A549 (cell line): ENCODE results near the gene FCGR2B. TPM values are rescaled to one million over a fixed set of nuclear protein-coding genes. Genes with fewer than 3 reads are reported as not detected.

ENCODE experiments used
- ATAC-seq, 2 experiments: fragments of 200-7000 bp in 1 of 2; fragments of >200 bp in 1 of 2; cut with Nextera tagmentation in 1 of 2; cut with Tn5 transposase in 1 of 2; 3 replicates each; pipeline versions ENCODE4 v1.8.0 to v1.9.1; 2018 to 2020; ENCODE audit warnings: mild to moderate bottlenecking in 1 of 2, moderate library complexity in 1 of 2
- CTCF ChIA-PET: fragments of 300-600 bp; sonication (Branson Sonifier 250); formaldehyde crosslinking; extraction: SDS; loops from one replicate; lab custom pipeline; 2021; ENCODE audit warnings: antibody characterized with exemption, inconsistent platforms; lab: Yijun Ruan, JAX
- POLR2A ChIA-PET: fragments of 350-600 bp; formaldehyde crosslinking; extraction: SDS; loops from one replicate; lab custom pipeline; 2021; ENCODE audit warnings: antibody characterized with exemption, inconsistent platforms; lab: Yijun Ruan, JAX
- DNase-seq, 2 experiments: peaks; one replicate each; pipeline versions ENCODE4 v3.0.0 to v3.0.0-alpha.2; 2011 to 2016; ENCODE audit warnings: low read depth in 1 of 2, low spot score in 1 of 2
- FAIRE-seq: peaks from 2 replicates; lab custom pipeline; 2011; peaks lifted over from hg19 to GRCh38; lab: Jason Lieb, UNC
- H3K27ac ChIP-seq, 2 experiments: fragments of >200 bp; sonication (Bioruptor Twin); formaldehyde crosslinking; 3 replicates each; pipeline ENCODE4 v1.5.1; 2016 to 2017
- H3K4me1 ChIP-seq: fragments of >200 bp; sonication (Bioruptor Twin); formaldehyde crosslinking; 3 replicates; pipeline ENCODE4 v1.6.1; 2016
- H3K4me2 ChIP-seq: fragments of >200 bp; sonication (Bioruptor Twin); formaldehyde crosslinking; 3 replicates; pipeline ENCODE4 v1.6.1; 2016
- H3K4me3 ChIP-seq: fragments of >200 bp; sonication (Bioruptor Twin); formaldehyde crosslinking; 3 replicates; pipeline ENCODE4 v1.5.1; 2016
- H3K9me3 ChIP-seq: fragments of >200 bp; sonication (Bioruptor Twin); formaldehyde crosslinking; 3 replicates; pipeline ENCODE4 v1.6.1; 2016
- FOSL2 ChIP-seq, 2 experiments: fragments of 450-650 bp in 1 of 2; fragments of >200 bp in 1 of 2; sonication (Bioruptor Twin) in 1 of 2; formaldehyde crosslinking; IDR thresholded peaks; 2 replicates each; pipeline versions ENCODE4 v1.5.0 to v1.6.1; 2016 to 2020; ENCODE audit warnings: mild to moderate bottlenecking in 1 of 2, moderate library complexity in 1 of 2
- GATA3 ChIP-seq: IDR thresholded peaks from 2 replicates; pipeline ENCODE4 v1.6.1; 2012; ENCODE audit warnings: borderline replicate concordance
- HOXA7 ChIP-seq: fragments of 250-450 bp; sonication (Bioruptor Pico); IDR thresholded peaks from 2 replicates; pipeline ENCODE4 v1.5.0; 2020; ENCODE audit warnings: mild to moderate bottlenecking, moderate library complexity
- JUN ChIP-seq, 2 experiments: fragments of >200 bp; sonication (Bioruptor Twin); formaldehyde crosslinking; IDR thresholded peaks; 2 replicates in 1 of 2; 3 replicates in 1 of 2; pipeline ENCODE4 v1.6.1; 2016 to 2017
- JUNB ChIP-seq: fragments of >200 bp; sonication (Bioruptor Twin); formaldehyde crosslinking; IDR thresholded peaks from 2 replicates; pipeline ENCODE4 v1.6.1; 2016
- KDM1A ChIP-seq: fragments of 200-600 bp; sonication (generic); IDR thresholded peaks from 2 replicates; pipeline ENCODE4 v1.6.1; 2016; ENCODE audit warnings: low read depth, mild to moderate bottlenecking
- MAFK ChIP-seq: fragments of 450-650 bp; IDR thresholded peaks from 2 replicates; pipeline ENCODE4 v1.6.1; 2014; ENCODE audit not compliant: partially characterized antibody
- MAZ ChIP-seq: fragments of 150-350 bp; IDR thresholded peaks from 2 replicates; pipeline ENCODE4 v1.6.1; 2014; ENCODE audit warnings: antibody characterized with exemption, low read depth, low read length, borderline replicate concordance
- NFE2L2 ChIP-seq: fragments of 150-350 bp; conservative IDR thresholded peaks from 2 replicates; pipeline ENCODE4 v1.6.1; 2014; ENCODE audit warnings: low read length
- RCOR1 ChIP-seq: fragments of 150-350 bp; IDR thresholded peaks from 2 replicates; pipeline ENCODE4 v1.6.1; 2014; ENCODE audit warnings: antibody characterized with exemption, low read length, low read depth
- SMC3 ChIP-seq: fragments of >200 bp; sonication (Bioruptor Twin); formaldehyde crosslinking; IDR thresholded peaks from 3 replicates; pipeline ENCODE4 v1.6.1; 2018; ENCODE audit warnings: inconsistent platforms
- SREBF2 ChIP-seq: fragments of 450-650 bp; IDR thresholded peaks from 2 replicates; pipeline ENCODE4 v1.6.1; 2014; ENCODE audit warnings: mild to moderate bottlenecking, moderate library complexity
- ZC3H11A ChIP-seq: fragments of 450-650 bp; IDR thresholded peaks from 2 replicates; pipeline ENCODE4 v1.6.1; 2014; ENCODE audit warnings: antibody characterized with exemption, mild to moderate bottlenecking
- WGBS: methylation state at CpG from one replicate; pipeline ENCODE4 v1.1.6; 2017; ENCODE audit errors: missing lambda C conversion rate; 5-methylcytosine and 5-hydroxymethylcytosine counted together
- polyA plus RNA-seq, 4 experiments: library from polyadenylated mRNA; depleted of rRNA in 3 of 4; stranded (reverse); fragments of >200 nt; fragmentation: RNase III in 1 of 4; extraction: RNeasy Plus Mini Kit Qiagen cat#74134 plus additional on column Dnase treatment in 1 of 4; gene quantifications; 2 replicates in 3 of 4; 3 replicates in 1 of 4; pipeline ENCODE4 v1.2.3, GENCODE V29; 2011 to 2017
- TF ChIP-seq, protein P1 (sequence below): fragments of >200 bp; sonication (Bioruptor Twin); formaldehyde crosslinking; IDR thresholded peaks from 3 replicates; pipeline ENCODE4 v1.6.1; 2016
- TF ChIP-seq, protein P2 (sequence below): fragments of >200 bp; sonication (Bioruptor Twin); formaldehyde crosslinking; IDR thresholded peaks from 2 replicates; pipeline ENCODE4 v1.6.1; 2016
- TF ChIP-seq, protein P3 (sequence below): fragments of >200 bp; sonication (Bioruptor Twin); formaldehyde crosslinking; IDR thresholded peaks from 3 replicates; pipeline ENCODE4 v1.5.1; 2016

The FCGR2B gene
- polyA plus RNA-seq, 2 of the 4 experiments (the other 2 are of a cell fraction) = not detected

DNA sequence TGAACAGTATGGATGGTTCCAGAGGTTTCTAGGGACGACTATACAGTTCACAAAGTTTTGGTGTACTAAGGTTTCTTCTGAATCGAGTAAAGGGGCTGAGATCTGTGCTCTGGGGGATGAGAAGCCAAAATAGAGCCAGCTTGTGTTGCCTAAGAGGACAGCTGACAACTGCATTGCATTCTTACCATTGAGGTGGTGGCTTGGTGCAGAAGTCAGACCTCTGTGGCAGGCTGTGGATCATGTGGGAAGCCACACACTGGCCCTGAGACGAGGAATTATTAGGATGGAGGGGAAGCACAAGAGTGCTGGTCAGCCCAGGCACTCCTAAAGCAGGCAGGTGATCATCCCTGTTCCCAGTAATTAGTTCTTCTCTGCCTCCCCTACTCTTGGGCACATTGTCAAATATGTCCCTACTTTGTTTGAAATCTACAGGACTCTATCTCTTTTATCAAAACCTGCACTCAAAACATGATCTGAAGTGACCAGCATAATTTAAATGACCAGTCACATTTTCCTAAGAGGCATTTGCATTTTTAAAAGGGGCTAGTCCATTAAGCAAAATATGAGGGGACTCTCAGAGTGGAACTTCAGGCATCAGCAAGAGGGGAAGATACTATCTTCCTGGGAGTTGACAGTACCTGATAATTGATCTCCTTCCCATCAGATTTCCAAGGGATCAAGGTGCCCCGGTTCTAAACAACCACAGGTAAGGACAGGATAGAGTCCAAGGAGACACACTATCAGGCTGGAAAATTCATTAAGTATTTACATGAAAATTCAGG lies 58.2 kb downstream of the FCGR2B start, which contains the start of gene FCRLB:
Gene FCRLB, plus strand, starts transcription at position 589 of the 782 bp plus-strand sequence. CDS start 1,129 bp downstream, outside the sequence.
- no peaks in the 10 kb centered on the region for H3K9me3 ChIP-seq
- 0 out of 6 replicates have a peak within 1 kb of the TSS, but pooled peaks of 1 of the 2 experiments have one; percentile 17 for H3K27ac ChIP-seq
- 48% methylated on average over 4 of the region's 4 CpGs for WGBS
- no peak for FAIRE-seq
- ATAC-seq = no peak
- TF ChIP-seq NFE2L2 = no peak
- TF ChIP-seq KDM1A = no peak
- TF ChIP-seq ZC3H11A = no peak
- no peak for TF ChIP-seq JUN (IDR thresholded peaks at IDR 0.05)
- TF ChIP-seq, protein P1, sequence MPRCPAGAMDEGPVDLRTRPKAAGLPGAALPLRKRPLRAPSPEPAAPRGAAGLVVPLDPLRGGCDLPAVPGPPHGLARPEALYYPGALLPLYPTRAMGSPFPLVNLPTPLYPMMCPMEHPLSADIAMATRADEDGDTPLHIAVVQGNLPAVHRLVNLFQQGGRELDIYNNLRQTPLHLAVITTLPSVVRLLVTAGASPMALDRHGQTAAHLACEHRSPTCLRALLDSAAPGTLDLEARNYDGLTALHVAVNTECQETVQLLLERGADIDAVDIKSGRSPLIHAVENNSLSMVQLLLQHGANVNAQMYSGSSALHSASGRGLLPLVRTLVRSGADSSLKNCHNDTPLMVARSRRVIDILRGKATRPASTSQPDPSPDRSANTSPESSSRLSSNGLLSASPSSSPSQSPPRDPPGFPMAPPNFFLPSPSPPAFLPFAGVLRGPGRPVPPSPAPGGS = no peak
- TF ChIP-seq MAZ = no peak
- TF ChIP-seq MAFK = no peak
- TF ChIP-seq HOXA7 (CRISPR knock-in tag) = no peak
- no peak for TF ChIP-seq JUNB
- TF ChIP-seq, protein P2, sequence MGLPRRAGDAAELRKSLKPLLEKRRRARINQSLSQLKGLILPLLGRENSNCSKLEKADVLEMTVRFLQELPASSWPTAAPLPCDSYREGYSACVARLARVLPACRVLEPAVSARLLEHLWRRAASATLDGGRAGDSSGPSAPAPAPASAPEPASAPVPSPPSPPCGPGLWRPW = no peak
- TF ChIP-seq SREBF2 = no peak
- TF ChIP-seq, all 56 proteins: peak for 0
- Histone ChIP-seq H3K4me1 (peaks cover 15% of the 10 kb centered on the region; the same call in 2 of the 3 replicates), H3K4me2 (peak within 1 kb of the TSS; percentile 44; the same call in 2 of the 3 replicates), H3K4me3 (no peak within 1 kb of the TSS)
- ChIA-PET POLR2A (no interaction called here), CTCF (no interaction called here)
- DNase-seq = no peak

DNA sequence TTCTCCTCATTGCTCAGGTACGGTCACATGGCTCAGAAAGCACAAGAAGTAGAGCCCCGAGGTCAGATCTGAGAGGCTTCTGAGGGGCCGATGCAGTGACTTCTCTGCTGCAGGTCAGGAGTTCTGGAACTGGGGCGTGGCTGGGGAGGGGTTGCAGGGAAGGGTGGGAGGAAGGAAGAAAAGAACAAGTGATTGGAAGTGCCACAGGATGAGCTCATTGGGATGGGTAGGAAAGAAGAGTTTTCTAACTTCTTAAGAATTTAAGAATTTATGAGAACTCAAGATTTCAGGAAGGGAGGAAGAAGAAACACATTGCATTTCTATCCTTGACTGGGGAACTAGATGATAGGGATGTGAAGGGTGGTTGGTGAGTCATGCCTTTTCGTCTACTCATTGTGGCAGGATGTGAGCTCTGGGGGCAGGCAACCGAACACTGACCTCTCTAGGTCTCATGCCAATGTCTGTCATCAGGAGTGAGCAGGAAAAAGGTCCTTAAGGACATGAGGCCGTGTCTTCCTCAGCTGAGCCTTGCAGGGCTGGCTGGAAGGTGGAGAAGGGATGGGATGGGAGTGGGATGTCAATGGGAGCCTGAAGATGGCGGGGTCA lies 58.9 kb downstream of the FCGR2B start:
- Histone ChIP-seq H3K4me1 (peaks cover 15% of the 10 kb centered on the region; the same call in 2 of the 3 replicates), H3K4me3 (no peak overlapping the region), H3K27ac (0 out of 6 replicates have a peak overlapping the region, but pooled peaks of 1 of the 2 experiments have one; percentile 17), H3K4me2 (peak overlapping the region; percentile 44; the same call in 2 of the 3 replicates), H3K9me3 (no peaks in the 10 kb centered on the region)
- ChIA-PET CTCF (no interaction called here), POLR2A (no interaction called here)
- FAIRE-seq = no peak
- peak; percentile 30 to 54 for DNase-seq
- TF ChIP-seq RCOR1 = no peak
- TF ChIP-seq FOSL2 (IDR thresholded peaks at IDR 0.05) = no peak
- TF ChIP-seq FOSL2 (CRISPR knock-in tag; IDR thresholded peaks at IDR 0.05) = peak; percentile 60
- 43% methylated on average over 8 of the region's 8 CpGs for WGBS
- ATAC-seq = no peak

DNA sequence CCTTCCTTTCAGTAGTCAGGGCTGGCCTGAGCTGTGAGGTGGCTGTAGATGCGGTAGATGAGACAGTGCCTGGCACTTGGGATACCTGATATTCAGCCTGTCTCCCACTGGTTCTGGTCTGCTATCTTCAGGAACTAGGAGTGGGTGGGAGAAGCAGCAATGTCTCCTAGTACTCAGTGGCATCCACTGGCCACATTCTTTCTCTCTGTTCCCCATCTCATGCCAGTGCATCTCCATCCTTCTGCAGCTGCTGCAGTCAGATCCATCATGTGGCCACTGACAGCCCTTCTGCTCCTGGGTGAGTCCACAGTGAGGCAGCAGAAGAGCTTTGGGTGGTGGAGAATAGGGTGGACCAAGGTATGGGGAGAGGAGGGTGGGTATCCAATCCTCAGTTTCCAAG lies 59.5 kb downstream of the FCGR2B start:
- POLR2A ChIA-PET = no interaction called here
- WGBS = 100% methylated on average over 1 of the region's 1 CpG
- H3K4me2 ChIP-seq = peak overlapping the region; percentile 44; the same call in 2 of the 3 replicates

More for the DNA sequence above, 59.5 kb downstream of the FCGR2B start:
- Histone ChIP-seq H3K4me1 (peaks cover 15% of the 10 kb centered on the region; the same call in 2 of the 3 replicates), H3K4me3 (no peak overlapping the region), H3K9me3 (no peaks in the 10 kb centered on the region), H3K27ac (no peak overlapping the region)
- FAIRE-seq = no peak
- TF ChIP-seq, protein P3, sequence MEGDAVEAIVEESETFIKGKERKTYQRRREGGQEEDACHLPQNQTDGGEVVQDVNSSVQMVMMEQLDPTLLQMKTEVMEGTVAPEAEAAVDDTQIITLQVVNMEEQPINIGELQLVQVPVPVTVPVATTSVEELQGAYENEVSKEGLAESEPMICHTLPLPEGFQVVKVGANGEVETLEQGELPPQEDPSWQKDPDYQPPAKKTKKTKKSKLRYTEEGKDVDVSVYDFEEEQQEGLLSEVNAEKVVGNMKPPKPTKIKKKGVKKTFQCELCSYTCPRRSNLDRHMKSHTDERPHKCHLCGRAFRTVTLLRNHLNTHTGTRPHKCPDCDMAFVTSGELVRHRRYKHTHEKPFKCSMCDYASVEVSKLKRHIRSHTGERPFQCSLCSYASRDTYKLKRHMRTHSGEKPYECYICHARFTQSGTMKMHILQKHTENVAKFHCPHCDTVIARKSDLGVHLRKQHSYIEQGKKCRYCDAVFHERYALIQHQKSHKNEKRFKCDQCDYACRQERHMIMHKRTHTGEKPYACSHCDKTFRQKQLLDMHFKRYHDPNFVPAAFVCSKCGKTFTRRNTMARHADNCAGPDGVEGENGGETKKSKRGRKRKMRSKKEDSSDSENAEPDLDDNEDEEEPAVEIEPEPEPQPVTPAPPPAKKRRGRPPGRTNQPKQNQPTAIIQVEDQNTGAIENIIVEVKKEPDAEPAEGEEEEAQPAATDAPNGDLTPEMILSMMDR = no peak
- no peak for TF ChIP-seq SMC3
- TF ChIP-seq FOSL2 (IDR thresholded peaks at IDR 0.05) = no peak
- no peak for TF ChIP-seq FOSL2 (CRISPR knock-in tag; IDR thresholded peaks at IDR 0.05)
- no peak for TF ChIP-seq GATA3
- no peak for ATAC-seq
- DNase-seq = no peak
- CTCF ChIA-PET = no interaction called here
